Astrocyte (in vitro differentiated cells and primary cell): Measurements from ENCODE around the gene DNAJC11.

ENCODE experiments used
- EZH2 ChIP-seq: IDR thresholded peaks from 2 replicates; pipeline ENCODE4 v1.6.1; 2012; ENCODE audit warnings: mild to moderate bottlenecking, low read length, inconsistent platforms; ENCODE audit not compliant: insufficient read depth
- TF ChIP-seq, protein P1 (sequence below): IDR thresholded peaks from 2 replicates; pipeline ENCODE4 v1.5.1; 2011; ENCODE audit warnings: low read depth, mild to moderate bottlenecking, inconsistent platforms, low read length, moderate library complexity; ENCODE audit not compliant: insufficient read depth

GRCh38 chr1:6613361-6614018 lies 88.1 kb downstream of the DNAJC11 start, which contains the start of gene PHF13:
- TF ChIP-seq, protein P1, sequence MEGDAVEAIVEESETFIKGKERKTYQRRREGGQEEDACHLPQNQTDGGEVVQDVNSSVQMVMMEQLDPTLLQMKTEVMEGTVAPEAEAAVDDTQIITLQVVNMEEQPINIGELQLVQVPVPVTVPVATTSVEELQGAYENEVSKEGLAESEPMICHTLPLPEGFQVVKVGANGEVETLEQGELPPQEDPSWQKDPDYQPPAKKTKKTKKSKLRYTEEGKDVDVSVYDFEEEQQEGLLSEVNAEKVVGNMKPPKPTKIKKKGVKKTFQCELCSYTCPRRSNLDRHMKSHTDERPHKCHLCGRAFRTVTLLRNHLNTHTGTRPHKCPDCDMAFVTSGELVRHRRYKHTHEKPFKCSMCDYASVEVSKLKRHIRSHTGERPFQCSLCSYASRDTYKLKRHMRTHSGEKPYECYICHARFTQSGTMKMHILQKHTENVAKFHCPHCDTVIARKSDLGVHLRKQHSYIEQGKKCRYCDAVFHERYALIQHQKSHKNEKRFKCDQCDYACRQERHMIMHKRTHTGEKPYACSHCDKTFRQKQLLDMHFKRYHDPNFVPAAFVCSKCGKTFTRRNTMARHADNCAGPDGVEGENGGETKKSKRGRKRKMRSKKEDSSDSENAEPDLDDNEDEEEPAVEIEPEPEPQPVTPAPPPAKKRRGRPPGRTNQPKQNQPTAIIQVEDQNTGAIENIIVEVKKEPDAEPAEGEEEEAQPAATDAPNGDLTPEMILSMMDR = no peak
- TF ChIP-seq EZH2 = no peak
